ENCODE measurements around the gene RNF212.

The RNF212 gene

GRCh38 chr4:1152290-1152689 lies 38.9 kb upstream of the RNF212 start:
- DNase-seq (ENCODE audit: low read depth), result no peak
- no peak overlapping the region for H3K4me3 ChIP-seq (ENCODE audit: low read length)
- no peak for TF ChIP-seq CTCF (conservative IDR thresholded peaks at IDR 0.05; ENCODE audit: low read length)

GRCh38 chr4:1151541-1151940 lies 38.2 kb upstream of the RNF212 start:
- DNase-seq (ENCODE audit: low read depth), result no peak
- no peak for TF ChIP-seq CTCF (conservative IDR thresholded peaks at IDR 0.05; ENCODE audit: low read length)
- no peak overlapping the region for H3K4me3 ChIP-seq (ENCODE audit: low read length)

- no peak overlapping the region for H3K4me3 ChIP-seq (ENCODE audit: low read length)
- no peak for DNase-seq (ENCODE audit: low read depth)
- TF ChIP-seq CTCF (conservative IDR thresholded peaks at IDR 0.05; ENCODE audit: low read length), result no peak
Measured at GRCh38 chr4:1150875-1151274, 37.5 kb upstream of the RNF212 start.

GRCh38 chr4:1139860-1140259 lies 26.5 kb upstream of the RNF212 start:
- no peak for TF ChIP-seq CTCF (conservative IDR thresholded peaks at IDR 0.05; ENCODE audit: low read length)
- DNase-seq (ENCODE audit: low read depth), result no peak
- no peak overlapping the region for H3K4me3 ChIP-seq (ENCODE audit: low read length)

GRCh38 chr4:1137850-1138249 lies 24.5 kb upstream of the RNF212 start:
- DNase-seq (ENCODE audit: low read depth), result no peak
- no peak for TF ChIP-seq CTCF (conservative IDR thresholded peaks at IDR 0.05; ENCODE audit: low read length)
- H3K4me3 ChIP-seq (ENCODE audit: low read length), result no peak overlapping the region

- TF ChIP-seq CTCF (conservative IDR thresholded peaks at IDR 0.05; ENCODE audit: low read length), result no peak
- no peak overlapping the region for H3K4me3 ChIP-seq (ENCODE audit: low read length)
- no peak for DNase-seq (ENCODE audit: low read depth)
Measured at GRCh38 chr4:1137063-1137776, 23.9 kb upstream of the RNF212 start.

DNA sequence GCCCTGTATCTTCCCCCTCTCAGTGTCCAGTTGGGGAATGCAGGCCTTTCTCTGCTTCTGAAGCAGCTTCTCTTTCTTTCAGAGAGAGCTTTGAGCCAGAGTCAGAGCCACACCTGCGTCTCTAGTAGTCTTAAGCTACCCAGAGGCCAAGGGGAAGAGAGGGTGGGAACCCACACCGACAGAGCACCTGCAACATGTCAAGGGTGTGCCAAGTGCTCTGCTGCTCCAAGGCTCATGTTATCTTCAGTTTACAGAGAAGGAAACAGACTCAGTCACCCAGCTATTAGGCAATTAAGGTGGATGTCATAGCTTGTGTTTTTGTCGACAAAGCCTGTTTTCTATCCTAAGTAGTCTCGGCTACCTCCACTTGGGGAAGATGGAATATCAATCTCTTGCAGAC lies 22.7 kb upstream of the RNF212 start:
- no peak for TF ChIP-seq CTCF (conservative IDR thresholded peaks at IDR 0.05; ENCODE audit: low read length)
- no peak for DNase-seq (ENCODE audit: low read depth)

More for the DNA sequence above, 22.7 kb upstream of the RNF212 start:
- H3K4me3 ChIP-seq (ENCODE audit: low read length), result no peak overlapping the region
